Measurements from ENCODE around the gene EXOSC2.

Gene EXOSC2

DNA sequence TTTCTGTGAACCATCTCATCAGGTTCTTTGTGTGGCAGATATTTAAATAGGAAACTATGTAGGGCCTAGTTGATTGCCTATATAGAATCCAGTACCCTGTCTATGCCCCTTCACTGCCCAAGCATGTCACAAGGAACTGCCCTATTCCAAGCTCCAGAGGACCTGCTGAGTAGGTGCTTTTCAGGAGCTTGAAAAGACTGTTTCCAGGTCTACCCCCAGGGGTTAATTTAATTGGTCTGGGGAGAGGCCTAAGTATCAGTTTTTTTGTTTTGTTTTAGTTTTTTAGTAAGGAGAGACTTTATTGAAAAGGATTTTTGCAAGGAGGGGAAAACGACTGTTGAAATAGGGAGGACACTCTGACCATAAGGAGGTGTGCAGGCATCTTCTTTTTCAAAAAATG, 43.3 kb downstream of the EXOSC2 start:
- no peak for DNase-seq (ENCODE audit: low read depth in 2 of 2)

DNA sequence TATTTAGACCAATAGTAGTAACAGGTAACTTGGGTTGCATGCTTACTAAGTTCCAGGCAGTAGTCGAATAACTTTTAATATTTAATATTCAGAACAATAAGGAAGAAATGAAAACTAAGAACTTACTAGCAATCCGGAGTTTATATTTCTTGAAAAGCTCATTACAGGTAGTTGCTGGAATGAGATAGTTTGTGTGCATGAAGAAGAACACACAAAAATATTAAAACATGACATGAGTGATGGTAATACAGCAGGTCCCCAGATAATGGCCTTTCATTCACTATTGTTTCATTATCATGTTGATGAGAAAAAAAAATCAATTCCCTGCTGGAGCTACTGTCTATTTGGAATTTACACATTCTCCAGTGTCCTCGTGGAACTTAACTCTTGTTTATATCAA, 44.7 kb downstream of the EXOSC2 start:
- no peak for DNase-seq (ENCODE audit: low read depth in 2 of 2)

DNA sequence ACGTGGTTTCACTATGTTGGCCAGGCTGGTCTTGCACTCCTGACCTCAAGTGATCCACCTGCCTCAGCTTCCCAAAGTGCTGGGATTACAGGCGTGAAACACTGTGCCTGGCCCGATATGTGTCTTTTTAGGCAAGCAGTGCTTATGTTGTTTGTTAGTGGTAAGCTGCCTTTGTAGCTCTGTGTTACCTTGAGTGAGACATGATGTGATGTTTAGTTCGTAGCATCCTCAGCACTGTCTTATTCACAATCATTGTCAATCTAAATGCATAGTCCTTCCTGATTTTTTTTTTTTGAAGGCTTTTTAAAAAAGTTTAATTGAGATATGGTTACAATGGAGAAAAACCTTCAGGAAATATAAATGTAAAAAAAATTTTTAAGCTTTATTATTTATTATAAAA, 45.5 kb downstream of the EXOSC2 start:
- DNase-seq (ENCODE audit: low read depth in 2 of 2): no peak

DNA sequence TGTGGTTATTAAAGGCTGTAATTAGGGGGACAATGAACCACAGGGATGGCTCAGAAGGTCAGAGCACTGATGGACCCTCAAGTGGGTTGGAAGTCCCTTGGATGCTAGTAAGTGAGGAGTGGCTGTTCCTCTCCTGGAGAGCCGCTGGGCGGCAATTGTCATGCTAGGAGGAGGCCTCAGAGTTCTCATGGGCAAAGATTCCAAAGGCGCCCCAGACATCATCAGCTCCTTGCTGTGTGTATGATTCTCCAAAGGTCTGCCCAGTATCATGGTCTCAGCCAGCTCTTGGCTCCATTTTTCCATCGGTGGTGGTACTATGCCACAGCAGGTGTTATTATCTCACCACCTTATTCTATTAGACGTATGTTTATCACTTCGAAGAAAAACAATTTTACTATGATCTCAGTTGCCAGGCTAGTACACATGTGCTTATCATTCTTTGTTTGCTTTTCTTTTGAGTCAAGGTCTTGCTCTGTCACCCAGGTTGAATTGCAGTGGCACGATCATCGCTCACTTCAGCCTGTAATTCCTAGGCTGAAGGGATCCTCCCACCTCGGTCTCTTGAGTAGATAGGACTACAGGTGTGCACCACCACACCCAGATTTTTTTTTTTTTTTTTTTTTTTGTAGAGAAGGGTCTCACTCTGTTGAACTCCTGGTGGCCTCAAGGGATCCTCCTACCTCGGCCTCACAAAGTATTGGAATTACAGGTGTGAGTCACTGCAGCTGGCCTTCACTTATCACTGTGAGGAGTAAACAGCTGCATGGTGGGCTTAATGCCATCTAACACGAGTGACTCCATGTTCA, 46.8 kb downstream of the EXOSC2 start:
- no peak for DNase-seq (ENCODE audit: low read depth in 2 of 2)

DNA sequence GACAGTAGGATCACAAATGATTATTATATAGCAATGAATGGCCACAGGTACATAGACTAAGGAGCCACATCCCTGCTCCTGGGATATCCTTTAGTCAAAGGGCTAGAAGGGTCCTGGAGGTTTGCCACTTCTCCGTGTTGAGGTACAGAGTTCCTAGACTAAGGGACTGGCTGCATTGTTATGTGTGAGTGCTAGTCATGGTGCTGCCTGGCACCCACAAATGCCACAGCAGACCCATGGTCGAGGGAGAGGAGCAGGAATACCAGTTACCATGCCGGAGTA, 47.4 kb downstream of the EXOSC2 start:
- no peak for DNase-seq (ENCODE audit: low read depth in 2 of 2)

DNA sequence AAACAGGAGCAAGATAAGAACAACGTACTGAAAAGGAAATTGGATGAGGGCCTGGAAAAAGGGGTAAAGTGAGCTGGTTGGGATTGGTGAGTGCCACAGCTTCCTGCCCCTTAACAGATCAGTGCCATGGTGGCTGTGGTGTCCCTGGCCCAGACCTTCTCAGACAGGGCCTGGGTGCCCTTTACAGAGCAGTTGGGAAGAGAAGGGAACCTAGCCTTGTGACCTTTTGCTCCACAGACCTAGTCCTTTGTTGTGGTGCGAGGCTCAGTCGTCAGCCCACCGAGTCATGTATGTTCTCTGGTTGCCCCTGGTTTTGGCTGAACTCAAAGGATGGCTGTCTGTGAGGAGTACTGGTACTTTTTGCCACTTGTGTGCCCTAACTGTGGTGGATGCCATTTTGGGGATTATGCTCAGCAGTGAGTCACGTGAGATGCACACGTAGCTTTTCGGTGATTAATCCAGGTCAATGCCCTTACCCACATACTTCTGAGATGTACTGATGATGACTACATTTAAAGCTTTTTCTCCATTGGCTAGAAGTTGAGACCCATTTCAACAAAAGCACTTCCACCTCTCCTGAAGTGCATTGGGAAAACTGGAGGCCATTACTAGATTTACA, 48.4 kb downstream of the EXOSC2 start:
- no peak for DNase-seq (ENCODE audit: low read depth in 2 of 2)

DNA sequence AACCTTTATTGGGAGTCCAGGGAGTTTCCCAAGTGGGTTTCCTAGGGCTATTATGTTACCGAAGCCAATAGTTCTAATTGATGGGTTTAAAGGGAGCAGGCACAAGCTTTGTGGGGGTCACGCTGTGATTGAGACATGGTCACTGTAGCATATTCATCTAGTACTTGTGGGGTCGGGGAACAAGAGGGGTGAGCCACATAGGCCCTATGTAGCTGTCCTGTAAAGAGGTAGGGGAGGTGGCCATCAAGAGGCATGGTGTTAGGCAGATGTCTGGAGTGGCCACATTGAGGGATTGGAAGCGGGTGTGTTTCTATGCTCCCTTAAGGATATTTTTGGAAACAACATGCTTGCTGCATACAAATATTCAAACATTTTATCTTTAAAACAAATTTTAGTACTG, 50.1 kb downstream of the EXOSC2 start:
- no peak for DNase-seq (ENCODE audit: low read depth in 2 of 2)

DNA sequence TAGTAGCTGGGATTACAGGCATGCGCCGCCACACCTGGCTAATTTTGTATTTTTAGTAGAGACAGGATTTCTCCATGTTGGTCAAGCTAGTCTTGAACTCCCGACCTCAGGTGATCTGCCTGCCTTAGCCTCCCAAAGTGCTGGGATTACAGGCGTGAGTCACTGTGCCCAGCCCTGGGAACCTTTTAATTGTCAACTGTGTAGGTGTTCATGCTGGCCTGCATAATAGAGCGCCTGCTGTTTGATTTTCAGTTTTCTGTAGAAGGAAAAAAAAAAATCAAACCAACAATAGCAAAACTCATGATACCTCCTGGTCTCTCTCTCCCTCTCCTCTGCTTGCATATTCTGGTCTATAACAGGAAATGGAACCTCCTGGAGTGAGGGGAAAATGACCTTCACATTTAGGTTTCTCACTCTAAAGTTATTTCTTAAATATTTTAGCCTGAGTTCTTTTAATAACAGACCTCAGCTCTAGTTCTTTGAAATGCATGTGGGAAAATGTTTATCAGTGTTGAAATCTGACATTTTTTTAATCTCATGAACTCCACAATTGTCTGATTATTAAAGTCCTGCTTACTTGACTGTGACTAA, 51.7 kb downstream of the EXOSC2 start:
- DNase-seq (ENCODE audit: low read depth in 2 of 2): no peak

DNA sequence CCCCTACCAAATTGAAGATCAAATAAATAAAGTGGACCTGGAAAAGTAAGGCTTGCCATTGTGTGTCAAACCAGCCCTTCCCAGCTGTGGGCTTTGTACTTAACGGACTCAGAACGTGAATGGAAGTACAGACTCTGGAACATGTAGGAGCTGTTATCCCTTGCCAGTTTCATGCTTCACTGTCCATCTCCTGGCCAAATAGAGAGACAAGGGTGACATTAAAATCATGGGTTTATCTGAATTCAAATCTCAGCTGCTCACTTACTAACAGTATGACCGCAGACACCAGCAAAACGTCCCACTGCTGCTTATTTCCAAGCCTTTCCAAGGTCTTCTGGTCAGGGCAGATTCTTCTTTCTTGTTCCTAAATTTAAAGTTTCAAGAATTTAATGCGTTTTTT, 52.2 kb downstream of the EXOSC2 start:
- no peak for DNase-seq (ENCODE audit: low read depth in 2 of 2)

DNA sequence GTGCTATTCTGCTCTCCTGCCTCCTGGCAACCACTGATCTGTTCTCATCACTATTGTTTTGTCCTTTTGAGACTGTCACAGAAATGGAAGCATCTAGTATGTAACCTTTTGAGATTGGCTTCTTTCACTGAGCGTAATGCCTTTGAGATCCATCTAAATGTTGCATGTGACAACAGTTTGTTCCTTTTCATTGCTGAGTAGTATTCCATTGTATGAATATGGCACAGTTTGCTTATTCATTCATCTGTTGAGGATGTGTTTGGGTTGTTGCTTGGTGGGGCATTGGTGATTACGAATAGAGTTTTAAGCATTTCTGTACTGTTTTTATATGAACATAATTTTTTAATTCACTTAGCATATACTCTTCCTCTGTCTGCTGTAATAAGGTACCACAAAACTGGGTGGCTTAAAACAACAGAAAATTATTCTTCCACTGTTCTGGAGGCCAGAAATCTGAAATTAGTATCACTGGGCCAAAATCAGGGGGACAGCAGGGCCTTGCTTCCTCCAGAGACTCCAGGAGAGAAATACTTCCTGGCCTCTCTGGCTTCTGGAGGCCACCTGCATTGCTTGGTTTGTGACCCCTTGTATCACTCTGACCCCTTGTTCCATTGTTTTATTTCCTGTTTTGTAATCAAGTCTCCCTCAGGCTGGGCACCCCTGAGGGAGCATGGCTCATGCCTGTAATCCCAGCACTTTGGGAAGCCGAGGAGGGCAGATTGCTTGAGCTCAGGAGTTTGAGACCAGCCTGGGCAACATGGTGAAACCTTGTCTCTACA, 53.0 kb downstream of the EXOSC2 start:
- DNase-seq (ENCODE audit: low read depth in 2 of 2): no peak

DNA sequence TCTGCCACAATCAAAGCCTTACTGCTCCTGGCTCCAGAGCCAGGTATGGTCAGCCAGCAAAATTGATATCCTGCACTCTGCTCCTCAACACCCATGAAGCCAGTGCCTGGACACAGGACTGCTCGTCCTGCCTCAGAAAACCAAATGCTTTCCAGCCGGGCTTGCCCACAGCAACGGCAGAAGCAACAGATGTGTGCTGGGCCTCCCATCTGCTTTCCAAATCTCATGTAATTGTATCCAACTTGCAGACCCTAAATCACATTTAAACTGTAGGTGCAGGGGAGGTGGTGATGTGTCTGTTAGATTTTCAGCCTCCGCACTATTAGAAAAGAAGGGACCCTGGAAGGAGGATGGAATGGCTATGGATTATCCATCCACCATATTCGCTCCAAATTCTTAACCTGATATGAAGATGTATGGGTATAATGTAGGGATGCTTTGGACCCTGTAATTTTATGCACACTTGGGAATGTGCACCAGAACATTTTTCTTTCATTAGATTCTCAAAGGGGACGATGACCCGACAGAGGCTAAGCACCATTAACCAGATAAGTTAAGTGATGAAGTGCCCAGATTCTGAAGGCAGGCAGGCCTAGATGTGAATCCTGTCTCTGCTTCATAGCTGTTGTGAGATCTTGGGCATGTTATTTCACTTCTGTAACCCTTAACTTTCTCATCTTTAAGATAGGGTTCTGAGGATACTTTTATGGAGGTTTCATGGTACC, 58.2 kb downstream of the EXOSC2 start:
- no peak for DNase-seq (ENCODE audit: low read depth in 2 of 2)

Measured in stimulated activated CD8-positive, alpha-beta memory T cell treated with anti-CD3 and anti-CD28 coated beads, Interleukin-2, amount 100 ng/mL, for 1 hour (primary cell).